NCI-H146 treated with DMSO at 0.1 percent for 48 hours (cell line): ENCODE measurements around the gene TEKT4.
"Not testable (repeated sequence)": the region's sequence is repeated elsewhere in the genome, so short reads cannot be mapped to it uniquely, and the experiment has no call there.

Experiments used
- DNase-seq: peaks from one replicate; lab custom pipeline; 2025; ENCODE audit not compliant: unreplicated experiment; lab: John Stamatoyannopoulos, UW

The TEKT4 gene

GRCh38 chr2:94871226-94872087 is at the start of gene TEKT4:
Gene TEKT4 (plus strand): TSS chr2:94871430. CDS start chr2:94871580, 150 bp downstream.
- DNase-seq: peak; percentile 2

DNA sequence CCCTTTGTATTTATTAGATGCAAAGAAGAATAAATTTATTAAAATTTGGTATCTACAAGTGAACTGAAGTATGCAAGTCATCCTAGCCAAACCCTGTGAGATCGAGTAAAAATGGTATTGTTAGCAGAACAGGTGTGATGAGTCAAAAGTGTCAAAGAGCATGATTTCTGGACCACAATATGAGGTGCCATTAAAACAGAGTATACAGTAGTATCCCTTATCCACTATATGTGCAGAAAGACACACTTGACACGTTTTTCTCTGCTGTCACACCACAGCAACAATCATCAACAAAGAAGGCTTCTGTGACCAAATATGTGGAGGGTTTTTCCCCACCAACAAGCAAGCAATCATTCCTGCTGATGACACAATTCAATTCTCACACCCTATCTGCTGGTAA is 32.0 kb upstream of the TEKT4 start:
- DNase-seq: not testable (repeated sequence)

DNA sequence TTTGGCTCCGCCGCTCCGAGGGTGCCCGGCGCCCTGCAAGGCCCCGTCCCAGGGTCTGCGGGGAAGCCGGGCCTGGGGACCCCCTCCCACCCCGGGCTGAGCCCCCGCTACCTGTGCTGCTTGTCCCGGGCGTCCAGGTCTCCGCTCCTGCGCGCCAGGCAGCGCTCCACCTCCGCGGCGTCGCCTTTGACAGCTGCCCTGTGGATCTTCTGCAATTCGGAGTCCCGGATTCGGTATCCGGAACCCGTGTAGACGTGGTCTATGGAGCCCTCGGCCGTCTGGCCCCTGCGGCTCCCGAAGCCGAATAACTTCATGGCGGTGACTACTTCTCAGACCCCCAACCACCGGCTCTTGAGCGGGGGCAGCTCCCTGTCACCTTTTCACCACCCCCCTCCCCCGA is 14.4 kb upstream of the TEKT4 start:
- DNase-seq: not testable (repeated sequence)

DNA sequence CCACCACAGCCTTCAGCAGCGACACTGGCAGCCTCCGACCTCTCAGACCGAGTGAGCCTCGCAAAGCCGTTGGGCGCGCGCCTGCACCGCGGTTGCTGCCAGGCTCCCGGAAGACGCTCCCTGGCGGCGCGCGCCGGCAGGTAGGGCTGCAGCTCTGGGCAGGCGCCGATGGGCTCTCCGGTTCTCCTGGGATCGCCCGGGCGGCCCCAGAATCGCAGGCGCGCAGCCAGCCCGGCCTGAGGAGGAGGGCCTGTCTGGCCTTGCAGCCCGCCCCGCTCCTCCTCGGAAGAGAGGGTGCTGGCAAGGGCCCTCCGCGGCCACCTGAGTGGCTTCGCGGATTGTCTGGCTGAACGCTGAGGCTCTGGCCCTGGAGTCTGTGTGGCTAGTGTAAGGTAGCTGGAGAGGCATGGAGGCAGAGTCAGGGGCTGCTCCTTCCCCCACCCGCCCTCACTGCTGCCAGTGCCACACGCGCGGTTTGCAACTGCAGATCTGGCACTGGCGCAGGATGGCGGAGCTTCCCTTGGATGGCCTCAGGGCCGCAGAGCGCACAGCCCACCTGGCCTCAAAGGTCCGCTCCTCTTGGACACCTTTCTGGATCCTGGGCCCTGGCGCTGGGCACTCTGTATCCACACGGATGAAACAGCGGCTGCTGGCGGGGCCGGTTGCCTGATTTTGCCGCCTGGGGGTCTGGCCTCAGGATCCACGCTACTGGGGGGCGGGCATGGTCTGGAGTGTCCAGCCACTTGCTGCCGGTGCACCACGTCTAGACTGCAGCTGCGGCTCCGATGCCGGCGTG is 13.7 kb upstream of the TEKT4 start:
- not testable (repeated sequence) for DNase-seq

DNA sequence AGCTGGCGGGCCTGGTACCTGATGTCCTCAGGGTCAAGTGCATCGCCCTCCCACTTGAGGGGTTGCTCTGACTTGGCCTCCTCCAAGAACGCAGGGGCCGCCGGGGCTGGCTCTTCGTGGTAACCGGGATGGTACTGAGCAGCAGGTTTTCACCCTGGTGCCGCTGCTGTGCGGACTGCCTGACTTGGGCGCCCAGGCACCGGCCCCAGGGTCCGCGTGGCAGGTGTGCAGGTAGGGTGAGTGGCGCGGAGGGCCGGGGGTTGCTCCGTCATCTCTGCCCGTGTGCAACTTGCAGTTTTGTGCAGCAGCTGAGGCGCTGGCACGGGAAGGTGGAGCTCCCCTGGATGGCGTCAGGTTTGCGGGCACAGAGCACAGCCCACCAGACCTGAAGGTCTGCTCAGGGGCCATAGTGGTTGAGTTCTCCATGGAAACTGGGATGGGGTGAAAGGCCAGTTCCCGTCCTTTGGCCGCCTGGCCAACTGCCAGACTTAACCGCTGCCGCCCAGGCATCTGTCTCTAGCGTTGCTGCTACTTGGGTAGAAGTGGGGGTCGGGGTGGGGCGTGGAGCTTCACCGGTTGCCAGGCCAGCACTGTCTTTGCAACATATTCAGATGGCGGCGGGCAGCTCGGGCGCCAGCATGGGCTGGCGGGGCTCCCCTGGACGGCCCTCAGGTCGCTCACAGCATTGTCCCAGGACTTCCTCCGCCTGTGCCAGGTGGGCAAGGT is 12.9 kb upstream of the TEKT4 start:
- DNase-seq: not testable (repeated sequence)

GRCh38 chr2:94861308-94862152 is 9.7 kb upstream of the TEKT4 start:
- DNase-seq: no peak

DNA sequence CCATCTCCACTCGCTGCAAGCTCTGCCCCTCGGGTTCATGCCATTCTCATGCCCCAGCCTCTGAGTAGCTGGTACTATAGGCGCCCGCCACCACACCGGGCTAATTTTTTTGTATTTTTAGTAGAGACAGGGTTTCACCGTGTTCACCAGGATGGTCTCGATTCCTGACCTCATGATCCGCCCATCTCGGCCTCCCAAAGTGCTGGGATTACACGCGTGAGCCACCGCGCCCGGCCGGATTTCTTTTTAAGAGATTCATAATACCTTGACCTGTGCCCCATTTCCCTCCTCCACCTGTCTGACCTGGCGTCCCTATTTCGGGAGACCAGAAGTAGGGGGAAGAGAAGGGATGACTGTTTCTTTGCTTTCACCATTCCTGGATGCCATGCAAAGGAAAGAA is 8.3 kb upstream of the TEKT4 start:
- DNase-seq: not testable (repeated sequence)

GRCh38 chr2:94869131-94869530 is 2.1 kb upstream of the TEKT4 start:
- DNase-seq: no peak

GRCh38 chr2:94869552-94870439 is 1.4 kb upstream of the TEKT4 start:
- no peak for DNase-seq

DNA sequence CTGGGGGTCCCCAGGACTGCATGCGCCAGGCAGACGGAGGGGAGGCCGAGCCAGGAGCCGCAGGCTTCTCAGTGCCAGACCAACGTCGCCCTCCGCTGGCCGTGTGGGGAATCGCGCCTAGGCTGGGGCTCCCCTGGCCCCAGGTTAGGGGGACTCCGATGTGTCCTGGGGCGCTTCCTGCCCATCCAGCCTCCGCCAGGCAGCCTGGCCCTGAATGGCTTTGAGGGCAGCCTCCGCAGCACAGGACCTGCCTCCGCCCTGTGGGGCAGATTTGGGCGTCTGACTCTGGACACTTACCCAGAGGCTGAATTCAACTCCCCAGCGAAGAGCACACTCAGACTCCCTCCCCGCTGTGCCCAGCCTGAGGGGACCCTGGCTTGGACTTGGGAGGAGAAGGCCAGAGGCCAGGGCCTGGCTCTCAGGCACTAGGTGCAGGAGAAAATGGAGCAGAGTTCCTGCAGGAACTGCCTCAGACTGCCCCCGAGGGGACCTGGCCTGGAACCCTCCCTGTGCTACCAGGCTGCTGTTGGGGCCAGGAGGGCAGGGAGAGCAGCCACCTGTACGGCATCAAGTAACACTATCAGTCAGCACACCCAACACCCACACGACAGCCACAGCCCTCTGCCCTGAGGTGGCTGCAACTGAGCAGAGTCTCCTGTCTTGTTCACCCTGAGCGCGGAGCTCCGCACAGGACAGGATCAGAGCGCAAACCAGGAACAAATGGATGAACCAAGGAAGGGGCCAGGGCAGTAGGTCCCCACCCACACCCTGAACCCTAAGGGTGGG is 597 bp upstream of the TEKT4 start:
- DNase-seq: no peak

- DNase-seq: no peak
Observed at GRCh38 chr2:94872088-94872618, 923 bp downstream of the TEKT4 start.

DNA sequence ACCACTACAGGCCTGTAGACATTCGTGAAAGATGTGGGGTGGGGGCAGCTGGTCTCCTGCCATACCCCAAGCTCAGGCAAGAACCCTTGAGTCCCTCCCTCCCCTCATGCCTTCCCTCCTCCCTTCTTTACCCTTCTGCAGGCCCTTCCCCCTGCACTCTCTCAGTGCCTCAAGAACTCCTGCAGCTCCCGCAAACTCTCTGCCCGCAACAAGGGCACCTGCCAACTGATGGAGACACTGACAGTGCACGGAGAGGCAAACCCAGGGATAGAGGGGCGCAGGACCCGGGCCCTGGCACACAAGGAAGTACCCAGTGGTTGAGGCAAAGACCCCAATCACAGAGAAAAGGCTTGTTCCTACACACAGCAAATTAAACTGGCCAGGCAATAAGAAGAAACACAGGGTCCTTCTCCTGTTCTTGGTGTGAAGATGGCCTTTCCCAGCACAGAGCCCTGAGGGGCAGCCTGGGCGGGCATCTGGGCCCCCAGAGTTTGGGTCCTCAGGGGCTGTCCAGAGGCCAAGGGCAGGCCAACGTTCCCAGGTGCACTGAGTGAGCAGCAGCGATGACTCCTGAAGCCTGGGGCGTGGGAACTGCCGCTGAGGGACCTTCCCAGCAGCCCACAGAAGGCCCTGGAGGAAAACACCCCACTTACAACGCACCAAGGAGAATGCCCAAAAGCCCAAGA is 1.6 kb downstream of the TEKT4 start:
- DNase-seq: no peak

DNA sequence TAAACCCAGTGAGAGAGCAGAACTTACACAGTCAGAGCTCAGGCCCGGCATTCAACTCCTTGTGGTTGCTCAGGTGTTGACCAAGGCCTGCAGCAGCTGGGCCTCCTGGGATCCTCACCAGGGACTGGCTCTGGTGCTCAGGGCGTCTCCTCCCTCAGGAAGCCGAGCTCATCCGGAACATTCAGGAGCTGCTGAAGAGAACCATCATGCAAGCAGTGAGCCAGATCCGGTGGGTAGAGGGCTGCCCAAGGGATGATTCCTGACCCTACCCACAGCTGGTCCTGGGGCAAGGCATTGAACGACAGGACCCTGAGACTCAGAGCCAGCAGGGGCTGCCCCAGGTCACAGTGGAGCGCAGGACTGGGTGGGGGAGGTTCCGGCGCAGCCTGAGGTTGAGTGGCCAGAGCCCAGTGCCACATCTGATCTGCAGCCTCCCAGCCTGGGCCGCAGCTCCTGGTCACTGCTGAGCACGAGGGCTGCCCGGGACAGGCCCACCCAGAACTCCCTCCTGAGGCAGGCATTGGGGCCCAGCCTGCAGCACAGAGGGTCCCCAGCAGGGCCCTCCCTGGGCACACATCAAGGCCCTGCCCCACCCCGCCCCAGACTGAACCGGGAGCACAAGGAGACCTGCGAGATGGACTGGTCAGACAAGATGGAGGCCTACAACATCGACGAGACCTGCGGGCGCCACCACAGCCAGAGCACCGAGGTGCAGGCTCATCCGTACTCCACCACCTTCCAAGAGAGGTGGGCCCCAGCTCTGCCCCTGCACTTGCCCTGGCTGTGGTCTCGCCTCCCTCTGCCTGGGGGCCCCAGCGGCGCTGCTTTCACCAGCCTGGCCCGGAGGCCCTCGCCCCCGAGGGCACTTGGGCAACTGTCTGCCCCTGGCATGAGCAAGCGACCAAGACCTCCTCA is 2.4 kb downstream of the TEKT4 start:
- DNase-seq: no peak

DNA sequence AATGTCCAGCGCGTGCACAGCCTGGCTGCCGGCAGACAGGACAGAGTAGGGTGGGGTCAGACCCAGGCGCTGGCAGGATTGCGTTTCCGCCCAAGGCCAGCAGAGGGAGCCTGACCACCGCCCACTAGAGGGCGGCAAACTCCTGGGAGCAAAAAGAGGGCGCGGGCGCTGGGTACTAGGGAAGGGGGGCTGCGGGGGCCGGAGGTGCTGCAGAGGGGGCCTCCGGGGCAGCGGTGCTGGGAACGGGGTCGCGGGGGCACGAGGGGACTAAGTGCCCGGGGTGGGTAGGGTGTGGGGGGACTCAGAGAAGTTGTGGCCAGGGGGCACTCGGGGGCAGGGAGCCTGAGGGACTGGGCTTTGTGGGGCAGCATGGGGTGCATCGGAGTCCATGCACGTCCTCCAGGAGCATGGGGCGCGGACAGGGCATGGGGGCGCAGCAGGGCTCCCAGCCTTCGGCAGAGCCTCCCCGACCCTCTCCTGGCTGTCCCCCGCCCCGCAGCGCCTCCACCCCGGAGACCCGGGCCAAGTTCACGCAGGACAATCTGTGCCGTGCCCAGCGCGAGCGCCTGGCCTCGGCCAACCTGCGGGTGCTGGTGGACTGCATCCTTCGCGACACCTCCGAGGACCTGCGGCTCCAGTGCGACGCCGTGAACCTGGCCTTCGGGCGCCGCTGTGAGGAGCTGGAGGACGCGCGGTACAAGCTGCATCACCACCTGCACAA is 3.2 kb downstream of the TEKT4 start:
- DNase-seq: peak; percentile 0

DNA sequence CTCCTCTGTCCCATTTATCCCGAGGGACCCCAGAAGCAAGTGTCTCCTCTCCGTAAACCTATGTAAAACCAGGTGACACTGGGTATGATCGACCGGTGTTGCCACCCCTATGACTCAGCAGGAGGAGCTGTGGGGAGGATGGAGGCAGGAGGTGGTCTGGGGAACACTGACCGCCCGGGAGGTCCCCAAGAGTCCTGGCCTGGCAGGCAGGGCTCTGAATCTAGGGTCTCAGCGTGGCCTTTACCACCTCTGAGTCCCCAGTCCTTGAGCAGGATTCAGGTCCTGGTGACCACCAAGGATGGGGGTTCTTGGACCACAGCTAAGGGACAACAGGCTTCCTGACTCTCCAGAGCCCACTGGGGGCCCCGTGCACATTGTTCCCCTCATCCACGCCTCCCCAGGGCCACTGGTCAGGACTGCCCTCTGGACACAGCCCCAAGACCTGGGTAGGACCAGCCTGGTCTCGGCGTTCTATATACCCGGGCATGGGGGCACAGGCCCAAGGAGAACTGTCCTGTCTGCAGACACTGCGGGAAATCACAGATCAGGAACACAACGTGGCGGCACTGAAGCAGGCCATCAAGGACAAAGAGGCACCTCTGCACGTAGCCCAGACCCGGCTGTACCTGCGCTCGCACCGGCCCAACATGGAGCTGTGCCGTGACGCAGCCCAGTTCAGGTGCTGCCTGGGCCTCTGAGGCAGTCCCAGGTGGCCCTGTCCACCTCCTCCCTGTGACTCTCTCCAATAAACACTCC is 4.0 kb downstream of the TEKT4 start:
- DNase-seq: no peak
